Measurements from ENCODE around the gene OTOG. TPM values are rescaled to one million over a fixed set of nuclear protein-coding genes. Genes with fewer than 3 reads are reported as not detected.
A peak's percentile ranks its signal among the peaks of the same experiment; 100 is the strongest.

The OTOG gene
- total RNA-seq, 2 experiments from 2014 or later = not detected

GRCh38 chr11:17588166-17588565 lies 41.1 kb downstream of the OTOG start:
- Mint-ChIP-seq H3K4me3 (no peak overlapping the region), H3K27me3 (peaks cover 21% of the 10 kb centered on the region), H3K9me3 (no peaks in the 10 kb centered on the region), H3K36me3 (ENCODE audit: low read depth) (no peaks in the 10 kb centered on the region), H3K27ac (no peak overlapping the region), H3K4me1 (ENCODE audit: low read depth) (no peaks in the 10 kb centered on the region)
- no peak for ATAC-seq (ENCODE audit: poor library complexity)
- no peak for TF ChIP-seq CTCF (IDR thresholded peaks at IDR 0.05)
- no peak overlapping the region for H3K27ac ChIP-seq (ENCODE audit: low read depth in 1 of 2, low read length in 2 of 2)
- H3K36me3 ChIP-seq (ENCODE audit: insufficient read depth, low read length) = no peaks in the 10 kb centered on the region
- intact Hi-C loops (cut with DNase I, micrococcal nuclease) = no loop called here
- CTCF ChIA-PET = no interaction called here
- no peak for DNase-seq
- H3K4me1 ChIP-seq (ENCODE audit: insufficient read depth, low read length) = no peaks in the 10 kb centered on the region
- POLR2A ChIA-PET = no interaction called here
- H3K27me3 ChIP-seq (ENCODE audit: control insufficient read depth in 1 of 2, insufficient read depth in 2 of 2, low read length in 2 of 2) = peaks cover 0 to 4% of the 10 kb centered on the region in 2 experiments
- H3K4me3 ChIP-seq (ENCODE audit: low read length) = no peak overlapping the region
- H3K9me3 ChIP-seq (ENCODE audit: control insufficient read depth in 1 of 2, insufficient read depth in 1 of 2, low read length in 2 of 2) = no peaks in the 10 kb centered on the region

- Histone ChIP-seq H3K27ac (ENCODE audit: low read depth in 1 of 2, low read length in 2 of 2) (no peak overlapping the region), H3K36me3 (ENCODE audit: insufficient read depth, low read length) (no peaks in the 10 kb centered on the region), H3K4me3 (ENCODE audit: low read length) (no peak overlapping the region), H3K27me3 (ENCODE audit: control insufficient read depth in 1 of 2, insufficient read depth in 2 of 2, low read length in 2 of 2) (peaks cover 0 to 4% of the 10 kb centered on the region in 2 experiments), H3K9me3 (ENCODE audit: control insufficient read depth in 1 of 2, insufficient read depth in 1 of 2, low read length in 2 of 2) (peaks cover 0 to 5% of the 10 kb centered on the region in 2 experiments), H3K4me1 (ENCODE audit: insufficient read depth, low read length) (no peaks in the 10 kb centered on the region)
- intact Hi-C loops (cut with DNase I, micrococcal nuclease) = no loop called here
- DNase-seq (no peak), ATAC-seq (ENCODE audit: poor library complexity) (no peak)
- Mint-ChIP-seq H3K9me3 (no peaks in the 10 kb centered on the region), H3K36me3 (ENCODE audit: low read depth) (no peaks in the 10 kb centered on the region), H3K27ac (no peak overlapping the region), H3K4me1 (ENCODE audit: low read depth) (no peaks in the 10 kb centered on the region), H3K4me3 (no peak overlapping the region), H3K27me3 (peaks cover 21% of the 10 kb centered on the region)
- TF ChIP-seq CTCF (IDR thresholded peaks at IDR 0.05) = no peak
- ChIA-PET POLR2A (no interaction called here), CTCF (no interaction called here)
Observed at GRCh38 chr11:17588721-17589120, 41.7 kb downstream of the OTOG start.

GRCh38 chr11:17590463-17590862 lies 43.4 kb downstream of the OTOG start:
- H3K4me1 Mint-ChIP-seq (ENCODE audit: low read depth) = no peaks in the 10 kb centered on the region

More at GRCh38 chr11:17590463-17590862, 43.4 kb downstream of the OTOG start:
- CTCF ChIA-PET = no interaction called here
- H3K9me3 Mint-ChIP-seq = peaks cover 2% of the 10 kb centered on the region
- H3K27me3 Mint-ChIP-seq = peaks cover 24% of the 10 kb centered on the region
- H3K27ac Mint-ChIP-seq = no peak overlapping the region
- POLR2A ChIA-PET = no interaction called here
- no peaks in the 10 kb centered on the region for H3K36me3 Mint-ChIP-seq (ENCODE audit: low read depth)
- H3K4me3 ChIP-seq (ENCODE audit: low read length) = no peak overlapping the region
- TF ChIP-seq CTCF (IDR thresholded peaks at IDR 0.05) = no peak
- H3K4me3 Mint-ChIP-seq = no peak overlapping the region
- H3K9me3 ChIP-seq (ENCODE audit: control insufficient read depth in 1 of 2, insufficient read depth in 1 of 2, low read length in 2 of 2) = peaks cover 0 to 9% of the 10 kb centered on the region in 2 experiments
- ATAC-seq (ENCODE audit: poor library complexity) (no peak), DNase-seq (peak in 1 of 14 experiments; percentile 15)
- no peaks in the 10 kb centered on the region for H3K4me1 ChIP-seq (ENCODE audit: insufficient read depth, low read length)
- peaks cover 0 to 4% of the 10 kb centered on the region in 2 experiments for H3K27me3 ChIP-seq (ENCODE audit: control insufficient read depth in 1 of 2, insufficient read depth in 2 of 2, low read length in 2 of 2)
- intact Hi-C loops (cut with DNase I, micrococcal nuclease) = no loop called here
- H3K36me3 ChIP-seq (ENCODE audit: insufficient read depth, low read length) = no peaks in the 10 kb centered on the region
- H3K27ac ChIP-seq (ENCODE audit: low read depth in 1 of 2, low read length in 2 of 2) = no peak overlapping the region
